A549 (cell line): ENCODE measurements around the gene ABCC1. TPM values are rescaled to one million over a fixed set of nuclear protein-coding genes. Genes with fewer than 3 reads are reported as not detected.

Experiments
- ATAC-seq, 2 experiments: fragments of 200-7000 bp in 1 of 2; fragments of >200 bp in 1 of 2; cut with Nextera tagmentation in 1 of 2; cut with Tn5 transposase in 1 of 2; 3 replicates each; pipeline versions ENCODE4 v1.8.0 to v1.9.1; 2018 to 2020; ENCODE audit warnings: mild to moderate bottlenecking in 1 of 2, moderate library complexity in 1 of 2
- CTCF ChIA-PET: fragments of 300-600 bp; sonication (Branson Sonifier 250); formaldehyde crosslinking; extraction: SDS; loops from one replicate; lab custom pipeline; 2021; ENCODE audit warnings: antibody characterized with exemption, inconsistent platforms; lab: Yijun Ruan, JAX
- POLR2A ChIA-PET: fragments of 350-600 bp; formaldehyde crosslinking; extraction: SDS; loops from one replicate; lab custom pipeline; 2021; ENCODE audit warnings: antibody characterized with exemption, inconsistent platforms; lab: Yijun Ruan, JAX
- DNase-seq, 2 experiments: peaks; one replicate each; pipeline versions ENCODE4 v3.0.0 to v3.0.0-alpha.2; 2011 to 2016; ENCODE audit warnings: low read depth in 1 of 2, low spot score in 1 of 2
- FAIRE-seq: peaks from 2 replicates; lab custom pipeline; 2011; peaks lifted over from hg19 to GRCh38; lab: Jason Lieb, UNC
- H3K27ac ChIP-seq, 2 experiments: fragments of >200 bp; sonication (Bioruptor Twin); formaldehyde crosslinking; 3 replicates each; pipeline ENCODE4 v1.5.1; 2016 to 2017
- H3K4me1 ChIP-seq: fragments of >200 bp; sonication (Bioruptor Twin); formaldehyde crosslinking; 3 replicates; pipeline ENCODE4 v1.6.1; 2016
- H3K4me2 ChIP-seq: fragments of >200 bp; sonication (Bioruptor Twin); formaldehyde crosslinking; 3 replicates; pipeline ENCODE4 v1.6.1; 2016
- H3K4me3 ChIP-seq: fragments of >200 bp; sonication (Bioruptor Twin); formaldehyde crosslinking; 3 replicates; pipeline ENCODE4 v1.5.1; 2016
- H3K9me3 ChIP-seq: fragments of >200 bp; sonication (Bioruptor Twin); formaldehyde crosslinking; 3 replicates; pipeline ENCODE4 v1.6.1; 2016
- FOSB ChIP-seq: fragments of 250-450 bp; sonication (Bioruptor Pico); IDR thresholded peaks from 2 replicates; pipeline ENCODE4 v1.5.0; 2020; ENCODE audit warnings: mild to moderate bottlenecking, moderate library complexity
- FOSL2 ChIP-seq, 2 experiments: fragments of 450-650 bp in 1 of 2; fragments of >200 bp in 1 of 2; sonication (Bioruptor Twin) in 1 of 2; formaldehyde crosslinking; IDR thresholded peaks; 2 replicates each; pipeline versions ENCODE4 v1.5.0 to v1.6.1; 2016 to 2020; ENCODE audit warnings: mild to moderate bottlenecking in 1 of 2, moderate library complexity in 1 of 2
- FOXS1 ChIP-seq: fragments of 250-450 bp; sonication (Bioruptor Pico); IDR thresholded peaks from 2 replicates; pipeline ENCODE4 v1.5.0; 2020; ENCODE audit warnings: mild to moderate bottlenecking, moderate library complexity
- HEYL ChIP-seq: fragments of 250-450 bp; sonication (Bioruptor Pico); IDR thresholded peaks from 2 replicates; pipeline ENCODE4 v1.8.0; 2021; ENCODE audit warnings: mild to moderate bottlenecking, moderate library complexity
- HOXB13 ChIP-seq: fragments of 250-450 bp; sonication (Bioruptor Pico); IDR thresholded peaks from 2 replicates; pipeline ENCODE4 v1.5.0; 2020; ENCODE audit warnings: low read depth, mild to moderate bottlenecking, moderate library complexity
- HOXB5 ChIP-seq: fragments of 250-450 bp; sonication (Bioruptor Pico); IDR thresholded peaks from 2 replicates; pipeline ENCODE4 v1.5.0; 2020; ENCODE audit warnings: mild to moderate bottlenecking, moderate library complexity
- JUN ChIP-seq, 2 experiments: fragments of >200 bp; sonication (Bioruptor Twin); formaldehyde crosslinking; IDR thresholded peaks; 2 replicates in 1 of 2; 3 replicates in 1 of 2; pipeline ENCODE4 v1.6.1; 2016 to 2017
- KDM1A ChIP-seq: fragments of 200-600 bp; sonication (generic); IDR thresholded peaks from 2 replicates; pipeline ENCODE4 v1.6.1; 2016; ENCODE audit warnings: low read depth, mild to moderate bottlenecking
- MAFK ChIP-seq: fragments of 450-650 bp; IDR thresholded peaks from 2 replicates; pipeline ENCODE4 v1.6.1; 2014; ENCODE audit not compliant: partially characterized antibody
- MYC ChIP-seq: IDR thresholded peaks from 2 replicates; pipeline ENCODE4 v1.6.1; 2012; ENCODE audit warnings: mild to moderate bottlenecking, inconsistent platforms, low read length, improper control_type of control experiment, borderline replicate concordance
- PHF8 ChIP-seq: fragments of 200-600 bp; sonication (generic); IDR thresholded peaks from 2 replicates; pipeline ENCODE4 v1.6.1; 2016; ENCODE audit warnings: low read depth, mild to moderate bottlenecking, antibody characterized with exemption, moderate library complexity, borderline replicate concordance
- POLR2A ChIP-seq: IDR thresholded peaks from 2 replicates; pipeline ENCODE4 v1.6.1; 2012; ENCODE audit warnings: mild to moderate bottlenecking, low read length
- RCOR1 ChIP-seq: fragments of 150-350 bp; IDR thresholded peaks from 2 replicates; pipeline ENCODE4 v1.6.1; 2014; ENCODE audit warnings: antibody characterized with exemption, low read length, low read depth
- RNF2 ChIP-seq: fragments of 200-600 bp; sonication (generic); IDR thresholded peaks from 2 replicates; pipeline ENCODE4 v1.6.1; 2016; ENCODE audit warnings: low read depth, mild to moderate bottlenecking, antibody characterized with exemption, moderate library complexity, borderline replicate concordance
- SMC3 ChIP-seq: fragments of >200 bp; sonication (Bioruptor Twin); formaldehyde crosslinking; IDR thresholded peaks from 3 replicates; pipeline ENCODE4 v1.6.1; 2018; ENCODE audit warnings: inconsistent platforms
- SREBF2 ChIP-seq: fragments of 450-650 bp; IDR thresholded peaks from 2 replicates; pipeline ENCODE4 v1.6.1; 2014; ENCODE audit warnings: mild to moderate bottlenecking, moderate library complexity
- ZC3H11A ChIP-seq: fragments of 450-650 bp; IDR thresholded peaks from 2 replicates; pipeline ENCODE4 v1.6.1; 2014; ENCODE audit warnings: antibody characterized with exemption, mild to moderate bottlenecking
- WGBS: methylation state at CpG from one replicate; pipeline ENCODE4 v1.1.6; 2017; ENCODE audit errors: missing lambda C conversion rate; 5-methylcytosine and 5-hydroxymethylcytosine counted together
- polyA plus RNA-seq, 4 experiments: library from polyadenylated mRNA; depleted of rRNA in 3 of 4; stranded (reverse); fragments of >200 nt; fragmentation: RNase III in 1 of 4; extraction: RNeasy Plus Mini Kit Qiagen cat#74134 plus additional on column Dnase treatment in 1 of 4; gene quantifications; 2 replicates in 3 of 4; 3 replicates in 1 of 4; pipeline ENCODE4 v1.2.3, GENCODE V29; 2011 to 2017
- TF ChIP-seq, protein P1 (sequence below): fragments of >200 bp; sonication (Bioruptor Twin); formaldehyde crosslinking; IDR thresholded peaks from 3 replicates; pipeline ENCODE4 v1.5.1; 2016
- TF ChIP-seq, protein P2 (sequence below): IDR thresholded peaks from 2 replicates; pipeline ENCODE4 v1.6.1; 2012; ENCODE audit warnings: low read depth, borderline replicate concordance
- TF ChIP-seq, protein P3 (sequence below): fragments of >200 bp; sonication (Bioruptor Twin); formaldehyde crosslinking; IDR thresholded peaks from 3 replicates; pipeline ENCODE4 v1.6.1; 2016

Gene ABCC1
- polyA plus RNA-seq, 2 of the 4 experiments (the other 2 are of a cell fraction): 56.5 to 93.8 TPM

DNA sequence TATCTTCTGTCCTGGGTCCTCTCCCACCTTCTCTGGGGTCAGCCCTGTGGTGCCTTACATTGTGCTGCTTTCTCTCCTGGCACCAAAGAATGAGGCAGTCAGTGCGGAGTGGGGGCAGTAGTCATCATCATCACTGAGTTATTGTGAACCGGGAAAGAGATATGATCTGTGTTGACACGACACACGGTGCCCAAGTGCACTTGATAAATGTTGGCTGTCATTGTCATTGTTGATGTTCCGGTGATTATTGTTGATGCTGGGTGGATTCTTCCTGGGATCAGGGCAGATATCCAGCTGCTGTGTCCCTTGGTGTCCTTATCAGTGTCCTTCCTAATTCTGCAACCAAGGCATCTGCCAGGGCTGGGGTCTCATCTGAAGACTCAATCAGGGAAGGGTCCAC lies 152.2 kb downstream of the ABCC1 start:
- peaks cover 14% of the 10 kb centered on the region for H3K4me1 ChIP-seq
- FAIRE-seq: no peak
- POLR2A ChIA-PET: no interaction called here
- no peak for DNase-seq
- no peak for ATAC-seq
- H3K4me3 ChIP-seq: no peak overlapping the region
- no peaks in the 10 kb centered on the region for H3K9me3 ChIP-seq
- TF ChIP-seq, protein P1, sequence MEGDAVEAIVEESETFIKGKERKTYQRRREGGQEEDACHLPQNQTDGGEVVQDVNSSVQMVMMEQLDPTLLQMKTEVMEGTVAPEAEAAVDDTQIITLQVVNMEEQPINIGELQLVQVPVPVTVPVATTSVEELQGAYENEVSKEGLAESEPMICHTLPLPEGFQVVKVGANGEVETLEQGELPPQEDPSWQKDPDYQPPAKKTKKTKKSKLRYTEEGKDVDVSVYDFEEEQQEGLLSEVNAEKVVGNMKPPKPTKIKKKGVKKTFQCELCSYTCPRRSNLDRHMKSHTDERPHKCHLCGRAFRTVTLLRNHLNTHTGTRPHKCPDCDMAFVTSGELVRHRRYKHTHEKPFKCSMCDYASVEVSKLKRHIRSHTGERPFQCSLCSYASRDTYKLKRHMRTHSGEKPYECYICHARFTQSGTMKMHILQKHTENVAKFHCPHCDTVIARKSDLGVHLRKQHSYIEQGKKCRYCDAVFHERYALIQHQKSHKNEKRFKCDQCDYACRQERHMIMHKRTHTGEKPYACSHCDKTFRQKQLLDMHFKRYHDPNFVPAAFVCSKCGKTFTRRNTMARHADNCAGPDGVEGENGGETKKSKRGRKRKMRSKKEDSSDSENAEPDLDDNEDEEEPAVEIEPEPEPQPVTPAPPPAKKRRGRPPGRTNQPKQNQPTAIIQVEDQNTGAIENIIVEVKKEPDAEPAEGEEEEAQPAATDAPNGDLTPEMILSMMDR: no peak
- TF ChIP-seq FOSB (CRISPR knock-in tag): no peak
- no peak for TF ChIP-seq ZC3H11A
- CTCF ChIA-PET: interaction anchor here (1.0 kb wide), 1 partner anchor 56 kb away, joined by 3 read pairs; no protein-coding TSS in a partner anchor
- no peak overlapping the region for H3K4me2 ChIP-seq
- WGBS: 87% methylated on average over 5 of the region's 5 CpGs
- no peak overlapping the region for H3K27ac ChIP-seq

DNA sequence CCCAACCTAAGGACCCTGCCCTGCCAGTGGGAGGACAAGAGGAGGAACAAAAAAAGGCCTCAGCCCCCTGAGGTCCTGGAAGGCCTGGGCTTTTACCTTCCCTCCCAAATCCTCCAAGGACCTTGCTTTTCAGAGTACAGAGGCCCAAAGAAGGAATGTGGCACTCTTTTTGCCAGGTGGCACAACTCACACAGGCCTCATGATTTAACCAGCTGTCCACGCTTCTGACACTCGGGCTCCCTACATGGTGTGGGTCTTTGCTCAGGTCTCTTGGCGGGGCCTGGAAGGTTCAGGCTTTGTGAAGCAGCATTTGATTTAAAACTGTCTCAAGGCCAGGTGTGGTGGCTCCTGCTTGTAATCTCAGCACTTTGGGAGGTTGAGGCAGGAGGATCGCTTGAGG lies 153.3 kb downstream of the ABCC1 start:
- ATAC-seq (no peak), DNase-seq (no peak), FAIRE-seq (no peak)
- Histone ChIP-seq H3K4me3 (no peak overlapping the region), H3K4me1 (peaks cover 3% of the 10 kb centered on the region; the same call in 1 of the 3 replicates), H3K27ac (no peak overlapping the region), H3K4me2 (no peak overlapping the region), H3K9me3 (no peaks in the 10 kb centered on the region)
- TF ChIP-seq FOSL2 (IDR thresholded peaks at IDR 0.05) (no peak), FOSL2 (CRISPR knock-in tag; IDR thresholded peaks at IDR 0.05) (no peak), MYC (no peak), KDM1A (no peak), PHF8 (no peak), JUN (IDR thresholded peaks at IDR 0.05) (no peak), RNF2 (no peak), HEYL (no peak), FOXS1 (CRISPR knock-in tag) (no peak), SREBF2 (no peak), HOXB5 (CRISPR knock-in tag) (no peak), POLR2A (no peak), HOXB13 (CRISPR knock-in tag) (no peak), MAFK (no peak), SMC3 (no peak), RCOR1 (no peak)
- TF ChIP-seq, protein P2, sequence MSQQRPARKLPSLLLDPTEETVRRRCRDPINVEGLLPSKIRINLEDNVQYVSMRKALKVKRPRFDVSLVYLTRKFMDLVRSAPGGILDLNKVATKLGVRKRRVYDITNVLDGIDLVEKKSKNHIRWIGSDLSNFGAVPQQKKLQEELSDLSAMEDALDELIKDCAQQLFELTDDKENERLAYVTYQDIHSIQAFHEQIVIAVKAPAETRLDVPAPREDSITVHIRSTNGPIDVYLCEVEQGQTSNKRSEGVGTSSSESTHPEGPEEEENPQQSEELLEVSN: no peak
- TF ChIP-seq, protein P1: no peak
- TF ChIP-seq, protein P3, sequence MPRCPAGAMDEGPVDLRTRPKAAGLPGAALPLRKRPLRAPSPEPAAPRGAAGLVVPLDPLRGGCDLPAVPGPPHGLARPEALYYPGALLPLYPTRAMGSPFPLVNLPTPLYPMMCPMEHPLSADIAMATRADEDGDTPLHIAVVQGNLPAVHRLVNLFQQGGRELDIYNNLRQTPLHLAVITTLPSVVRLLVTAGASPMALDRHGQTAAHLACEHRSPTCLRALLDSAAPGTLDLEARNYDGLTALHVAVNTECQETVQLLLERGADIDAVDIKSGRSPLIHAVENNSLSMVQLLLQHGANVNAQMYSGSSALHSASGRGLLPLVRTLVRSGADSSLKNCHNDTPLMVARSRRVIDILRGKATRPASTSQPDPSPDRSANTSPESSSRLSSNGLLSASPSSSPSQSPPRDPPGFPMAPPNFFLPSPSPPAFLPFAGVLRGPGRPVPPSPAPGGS: no peak
- CTCF ChIA-PET: no interaction called here
- POLR2A ChIA-PET: no interaction called here
- 92% methylated on average over 4 of the region's 4 CpGs for WGBS
